DND-41 (cell line): Measurements from ENCODE around the gene AMPD3.

Experiments
- ATAC-seq: fragments of 200-7000 bp; cut with Tn5 transposase; 3 replicates; pipeline ENCODE4 v1.9.1; 2021; ENCODE audit warnings: low read depth; ENCODE audit not compliant: insufficient read depth
- DNase-seq: peaks from one replicate; pipeline ENCODE4 v3.0.0-alpha.2; 2020
- H2AFZ ChIP-seq: 2 replicates; pipeline ENCODE4 v1.6.0; 2012; ENCODE audit warnings: low read depth, low read length
- H3K27ac ChIP-seq: 2 replicates; pipeline ENCODE4 v1.5.1; 2012; ENCODE audit warnings: low read length, inconsistent platforms
- H3K27me3 ChIP-seq: fragments of 200-600 bp; sonication (generic); 2 replicates; pipeline ENCODE4 v1.6.0; 2012; ENCODE audit warnings: low read length, mild to moderate bottlenecking, inconsistent platforms; ENCODE audit not compliant: insufficient read depth, poor library complexity
- H3K36me3 ChIP-seq: 2 replicates; pipeline ENCODE4 v1.5.1; 2012; ENCODE audit warnings: low read length, inconsistent platforms; ENCODE audit not compliant: insufficient read depth
- H3K4me1 ChIP-seq: 2 replicates; pipeline ENCODE4 v1.5.1; 2012; ENCODE audit warnings: mild to moderate bottlenecking, low read length; ENCODE audit not compliant: insufficient read depth
- H3K4me2 ChIP-seq: 2 replicates; pipeline ENCODE4 v1.6.0; 2012; ENCODE audit warnings: mild to moderate bottlenecking, moderate library complexity, low read length, inconsistent platforms; ENCODE audit not compliant: insufficient read depth
- H3K4me3 ChIP-seq, 2 experiments: fragments of 200-600 bp in 1 of 2; shearing (Covaris generic) in 1 of 2; 2 replicates each; pipeline ENCODE4 v1.5.1; 2012 to 2016; ENCODE audit warnings: inconsistent platforms in 2 of 2, low read length in 2 of 2, mild to moderate bottlenecking in 2 of 2, low read depth in 1 of 2, moderate library complexity in 1 of 2
- H3K79me2 ChIP-seq: 2 replicates; pipeline ENCODE4 v1.6.0; 2012; ENCODE audit warnings: low read length, inconsistent platforms; ENCODE audit not compliant: insufficient read depth
- H3K9ac ChIP-seq: 2 replicates; pipeline ENCODE4 v1.6.0; 2012; ENCODE audit warnings: low read depth, mild to moderate bottlenecking, inconsistent platforms, low read length, moderate library complexity
- H3K9me3 ChIP-seq: 2 replicates; pipeline ENCODE4 v1.5.1; 2012; ENCODE audit warnings: low read length, moderate library complexity, mild to moderate bottlenecking, inconsistent platforms; ENCODE audit not compliant: insufficient read depth, severe bottlenecking
- H4K20me1 ChIP-seq: 2 replicates; pipeline ENCODE4 v1.6.0; 2012; ENCODE audit warnings: low read length; ENCODE audit not compliant: insufficient read depth
- EZH2 ChIP-seq: IDR thresholded peaks from 3 replicates; pipeline ENCODE4 v1.6.1; 2012; ENCODE audit warnings: borderline replicate concordance, low read depth, mild to moderate bottlenecking, moderate library complexity, low read length, inconsistent platforms; ENCODE audit not compliant: severe bottlenecking
- TF ChIP-seq, protein P1 (sequence below): IDR thresholded peaks from 2 replicates; pipeline ENCODE4 v1.5.1; 2012; ENCODE audit warnings: borderline replicate concordance, low read length, moderate library complexity, mild to moderate bottlenecking; ENCODE audit not compliant: poor library complexity, severe bottlenecking; ENCODE audit errors: extremely low read depth

Gene AMPD3

DNA sequence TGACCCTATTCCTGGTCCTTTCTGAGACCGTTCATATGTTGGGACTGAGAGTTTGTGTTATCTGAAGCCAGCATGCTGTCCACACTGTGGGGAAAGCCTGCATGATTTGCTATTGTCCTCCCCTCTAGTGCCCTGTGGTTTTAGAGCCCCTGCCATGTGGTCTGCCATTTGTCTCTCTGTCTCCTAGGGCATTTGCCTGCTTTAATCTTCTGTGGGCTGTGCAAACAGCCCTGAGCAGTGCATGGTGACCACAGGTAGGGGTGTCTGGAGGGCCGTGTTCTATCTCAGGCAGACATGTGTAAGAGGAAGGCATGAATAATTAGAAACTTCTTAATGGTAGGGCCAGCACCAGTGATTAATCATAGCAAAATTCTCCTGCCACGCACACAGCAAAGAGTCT, 23.0 kb downstream of the AMPD3 start:
- TF ChIP-seq, protein P1, sequence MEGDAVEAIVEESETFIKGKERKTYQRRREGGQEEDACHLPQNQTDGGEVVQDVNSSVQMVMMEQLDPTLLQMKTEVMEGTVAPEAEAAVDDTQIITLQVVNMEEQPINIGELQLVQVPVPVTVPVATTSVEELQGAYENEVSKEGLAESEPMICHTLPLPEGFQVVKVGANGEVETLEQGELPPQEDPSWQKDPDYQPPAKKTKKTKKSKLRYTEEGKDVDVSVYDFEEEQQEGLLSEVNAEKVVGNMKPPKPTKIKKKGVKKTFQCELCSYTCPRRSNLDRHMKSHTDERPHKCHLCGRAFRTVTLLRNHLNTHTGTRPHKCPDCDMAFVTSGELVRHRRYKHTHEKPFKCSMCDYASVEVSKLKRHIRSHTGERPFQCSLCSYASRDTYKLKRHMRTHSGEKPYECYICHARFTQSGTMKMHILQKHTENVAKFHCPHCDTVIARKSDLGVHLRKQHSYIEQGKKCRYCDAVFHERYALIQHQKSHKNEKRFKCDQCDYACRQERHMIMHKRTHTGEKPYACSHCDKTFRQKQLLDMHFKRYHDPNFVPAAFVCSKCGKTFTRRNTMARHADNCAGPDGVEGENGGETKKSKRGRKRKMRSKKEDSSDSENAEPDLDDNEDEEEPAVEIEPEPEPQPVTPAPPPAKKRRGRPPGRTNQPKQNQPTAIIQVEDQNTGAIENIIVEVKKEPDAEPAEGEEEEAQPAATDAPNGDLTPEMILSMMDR: no peak
- TF ChIP-seq EZH2: no peak
- H3K9ac ChIP-seq: no peak overlapping the region
- H3K36me3 ChIP-seq: peaks cover 15% of the 10 kb centered on the region
- H4K20me1 ChIP-seq: 0 out of 2 replicates have a peak, but pooled peaks cover 3% of the 10 kb centered on the region
- H3K4me3 ChIP-seq: no peak overlapping the region
- no peaks in the 10 kb centered on the region for H3K4me1 ChIP-seq
- no peak overlapping the region for H2AFZ ChIP-seq
- no peaks in the 10 kb centered on the region for H3K27me3 ChIP-seq
- DNase-seq (no peak), ATAC-seq (no peak)
- no peaks in the 10 kb centered on the region for H3K9me3 ChIP-seq
- H3K4me2 ChIP-seq: no peak overlapping the region
- H3K79me2 ChIP-seq: no peaks in the 10 kb centered on the region
- no peak overlapping the region for H3K27ac ChIP-seq

- H3K4me3 ChIP-seq: no peak overlapping the region
- no peaks in the 10 kb centered on the region for H3K9me3 ChIP-seq
- 0 out of 2 replicates have a peak, but pooled peaks cover 3% of the 10 kb centered on the region for H4K20me1 ChIP-seq
- ATAC-seq: no peak
- DNase-seq: no peak
- no peak overlapping the region for H3K9ac ChIP-seq
- H3K4me2 ChIP-seq: no peak overlapping the region
- H3K36me3 ChIP-seq: peaks cover 15% of the 10 kb centered on the region
- no peaks in the 10 kb centered on the region for H3K27me3 ChIP-seq
- H3K79me2 ChIP-seq: no peaks in the 10 kb centered on the region
- H2AFZ ChIP-seq: no peak overlapping the region
- no peaks in the 10 kb centered on the region for H3K4me1 ChIP-seq
- TF ChIP-seq EZH2: no peak
- TF ChIP-seq, protein P1: no peak
- H3K27ac ChIP-seq: no peak overlapping the region
Observed at GRCh38 chr11:10478574-10479550, 23.8 kb downstream of the AMPD3 start.

GRCh38 chr11:10480026-10480425, 25.0 kb downstream of the AMPD3 start:
- H2AFZ ChIP-seq: no peak overlapping the region
- no peaks in the 10 kb centered on the region for H3K9me3 ChIP-seq
- no peak overlapping the region for H3K4me3 ChIP-seq
- no peak overlapping the region for H3K9ac ChIP-seq
- H4K20me1 ChIP-seq: 0 out of 2 replicates have a peak, but pooled peaks cover 3% of the 10 kb centered on the region
- DNase-seq (no peak), ATAC-seq (no peak)
- no peak overlapping the region for H3K4me2 ChIP-seq
- TF ChIP-seq EZH2: no peak
- TF ChIP-seq, protein P1: no peak
- H3K27ac ChIP-seq: no peak overlapping the region
- H3K4me1 ChIP-seq: no peaks in the 10 kb centered on the region
- H3K27me3 ChIP-seq: no peaks in the 10 kb centered on the region
- H3K79me2 ChIP-seq: no peaks in the 10 kb centered on the region
- H3K36me3 ChIP-seq: peaks cover 21% of the 10 kb centered on the region
